Stimulated activated CD4-positive, alpha-beta T cell treated with anti-CD3 and anti-CD28 coated beads, TNF-alpha, amount 100 ng/mL, for 24 hours (primary cell): Measurements from ENCODE around the gene SLC35B2.
A peak's percentile ranks its signal among the peaks of the same experiment; 100 is the strongest.
"Not testable (repeated sequence)": the region's sequence is repeated elsewhere in the genome, so short reads cannot be mapped to it uniquely, and the experiment has no call there.

Experiments
- DNase-seq, 3 experiments: peaks; one replicate each; pipeline ENCODE4 v3.0.0-alpha.2; 2020; ENCODE audit warnings: low read depth in 3 of 3

Gene SLC35B2

DNA sequence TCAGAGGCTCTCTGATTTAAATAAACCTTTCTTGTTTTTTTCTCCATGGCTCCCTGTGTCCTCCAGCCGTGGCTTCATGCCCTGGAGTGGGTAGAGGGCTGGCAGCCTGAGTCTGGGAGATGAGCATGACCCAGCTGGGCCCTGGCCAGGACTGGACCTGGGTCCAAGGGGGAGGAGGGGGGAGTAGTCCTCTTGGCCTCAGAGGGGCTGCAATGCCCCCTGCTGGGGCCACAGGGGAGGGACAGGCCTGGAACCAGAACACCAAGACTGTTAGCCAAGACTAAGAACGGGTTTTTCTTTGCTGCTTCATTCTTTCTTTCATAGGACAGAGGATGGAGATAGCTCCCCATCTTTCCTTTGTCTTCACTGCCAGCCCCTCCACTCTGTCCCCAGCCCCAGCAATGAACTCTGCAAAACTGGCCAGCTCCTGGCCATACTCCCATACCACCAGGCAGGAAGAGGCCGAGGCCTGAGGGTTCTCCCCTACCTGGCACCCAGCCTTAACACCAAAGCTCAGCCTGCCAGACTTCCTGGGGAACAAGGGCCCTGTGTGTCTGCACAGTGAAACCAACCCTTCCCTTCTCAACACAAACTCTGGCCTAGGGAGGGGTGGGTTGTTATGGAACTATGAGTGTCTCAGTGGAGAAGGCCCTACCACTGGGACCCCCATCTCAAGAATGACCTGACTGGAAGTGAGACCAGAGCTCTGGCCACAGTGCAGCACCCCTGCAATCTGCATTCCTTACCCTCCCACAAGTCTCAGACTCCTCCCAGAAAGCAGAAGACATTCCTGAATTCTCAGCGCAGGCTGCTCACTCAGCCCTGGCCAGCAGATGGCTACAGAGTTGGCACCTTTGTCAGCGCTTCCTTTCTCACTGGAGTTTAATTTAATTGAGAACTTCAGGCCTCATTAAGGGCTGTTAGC is 23.0 kb downstream of the SLC35B2 start:
- no peak for DNase-seq

DNA sequence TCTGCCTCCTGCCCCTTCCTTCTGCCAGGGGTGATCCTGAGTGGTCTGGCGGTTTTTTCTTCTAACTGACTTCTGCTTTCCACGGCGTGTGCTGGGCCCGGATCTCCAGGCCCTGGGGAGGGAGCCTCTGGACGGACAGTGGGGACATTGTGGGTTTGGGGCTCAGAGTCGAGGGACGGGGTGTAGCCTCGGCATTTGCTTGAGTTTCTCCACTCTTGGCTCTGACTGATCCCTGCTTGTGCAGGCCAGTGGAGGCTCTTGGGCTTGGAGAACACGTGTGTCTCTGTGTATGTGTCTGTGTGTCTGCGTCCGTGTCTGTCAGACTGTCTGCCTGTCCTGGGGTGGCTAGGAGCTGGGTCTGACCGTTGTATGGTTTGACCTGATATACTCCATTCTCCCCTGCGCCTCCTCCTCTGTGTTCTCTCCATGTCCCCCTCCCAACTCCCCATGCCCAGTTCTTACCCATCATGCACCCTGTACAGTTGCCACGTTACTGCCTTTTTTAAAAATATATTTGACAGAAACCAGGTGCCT is 23.7 kb downstream of the SLC35B2 start:
- no peak for DNase-seq

DNA sequence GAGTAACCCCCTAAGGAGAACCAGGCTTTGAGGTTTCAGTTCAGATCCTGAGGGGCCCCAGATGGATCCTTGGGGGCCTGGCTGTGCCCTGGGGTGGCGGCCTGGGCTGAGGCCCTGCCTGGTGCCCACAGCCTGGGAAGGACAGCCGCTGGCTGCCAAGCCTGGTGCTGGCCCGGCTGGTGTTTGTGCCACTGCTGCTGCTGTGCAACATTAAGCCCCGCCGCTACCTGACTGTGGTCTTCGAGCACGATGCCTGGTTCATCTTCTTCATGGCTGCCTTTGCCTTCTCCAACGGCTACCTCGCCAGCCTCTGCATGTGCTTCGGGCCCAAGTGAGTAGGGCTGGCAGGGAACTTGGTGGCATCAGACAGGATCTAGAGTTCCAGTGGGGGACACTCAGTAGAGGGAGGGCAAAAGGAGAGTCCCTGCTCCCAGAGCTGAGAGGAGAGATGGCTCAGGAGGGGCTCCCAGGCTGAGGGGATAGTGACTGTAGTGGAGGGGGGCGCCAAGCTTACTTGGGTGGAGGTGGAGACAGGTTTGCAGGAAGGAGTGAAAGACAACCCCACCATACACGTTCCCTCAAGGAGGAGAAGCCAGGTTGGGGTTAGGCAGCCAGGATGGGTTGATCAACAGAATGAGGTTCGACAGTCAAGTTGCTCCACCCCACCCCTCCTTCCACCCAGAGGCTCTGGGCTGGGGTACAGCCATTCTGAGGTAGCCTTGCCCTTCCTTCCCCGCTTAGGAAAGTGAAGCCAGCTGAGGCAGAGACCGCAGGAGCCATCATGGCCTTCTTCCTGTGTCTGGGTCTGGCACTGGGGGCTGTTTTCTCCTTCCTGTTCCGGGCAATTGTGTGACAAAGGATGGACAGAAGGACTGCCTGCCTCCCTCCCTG is 24.4 kb downstream of the SLC35B2 start:
- DNase-seq = no peak

DNA sequence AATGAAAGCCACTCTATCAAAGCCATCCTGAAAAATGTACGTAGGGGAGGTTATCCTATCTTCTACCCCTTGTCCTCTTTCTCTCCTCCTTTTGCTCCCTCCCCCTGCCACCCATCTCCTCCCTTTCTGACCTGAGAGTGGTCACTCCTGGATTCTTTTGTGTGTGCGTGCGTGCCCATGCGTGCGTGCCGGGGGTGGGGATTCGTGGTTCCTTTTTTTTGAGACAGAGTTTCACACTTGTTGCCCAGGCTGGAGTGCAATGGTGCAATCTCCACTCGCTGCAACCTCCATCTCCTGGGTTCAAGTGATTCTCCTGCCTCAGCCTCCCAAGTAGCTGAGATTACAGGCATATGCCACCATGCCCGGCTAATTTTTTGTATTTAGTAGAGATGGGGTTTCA is 25.9 kb downstream of the SLC35B2 start:
- DNase-seq = not testable (repeated sequence)

DNA sequence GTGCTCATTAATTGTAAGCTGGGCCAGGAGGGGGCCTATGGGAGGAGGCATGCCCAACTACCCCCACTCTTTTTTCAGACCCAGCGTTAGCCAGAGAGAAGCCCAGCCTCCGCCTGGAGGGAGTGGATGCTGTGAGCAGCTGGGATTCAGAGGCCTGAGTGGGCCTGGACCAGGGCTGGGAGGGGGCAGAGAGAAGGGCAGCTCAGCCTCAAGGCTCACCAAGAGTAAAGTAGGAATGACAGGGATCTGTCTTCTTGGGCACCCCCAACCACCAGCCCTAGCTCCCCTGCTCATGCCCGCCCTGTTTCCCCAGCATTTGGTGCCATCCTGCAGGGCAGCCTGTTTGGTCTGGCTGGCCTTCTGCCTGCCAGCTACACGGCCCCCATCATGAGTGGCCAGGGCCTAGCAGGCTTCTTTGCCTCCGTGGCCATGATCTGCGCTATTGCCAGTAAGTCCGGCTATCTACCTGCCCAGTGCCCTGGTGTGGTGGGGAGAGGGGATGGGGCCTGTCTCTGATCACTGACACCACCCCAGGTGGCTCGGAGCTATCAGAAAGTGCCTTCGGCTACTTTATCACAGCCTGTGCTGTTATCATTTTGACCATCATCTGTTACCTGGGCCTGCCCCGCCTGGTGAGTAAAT is 27.2 kb downstream of the SLC35B2 start:
- no peak for DNase-seq

DNA sequence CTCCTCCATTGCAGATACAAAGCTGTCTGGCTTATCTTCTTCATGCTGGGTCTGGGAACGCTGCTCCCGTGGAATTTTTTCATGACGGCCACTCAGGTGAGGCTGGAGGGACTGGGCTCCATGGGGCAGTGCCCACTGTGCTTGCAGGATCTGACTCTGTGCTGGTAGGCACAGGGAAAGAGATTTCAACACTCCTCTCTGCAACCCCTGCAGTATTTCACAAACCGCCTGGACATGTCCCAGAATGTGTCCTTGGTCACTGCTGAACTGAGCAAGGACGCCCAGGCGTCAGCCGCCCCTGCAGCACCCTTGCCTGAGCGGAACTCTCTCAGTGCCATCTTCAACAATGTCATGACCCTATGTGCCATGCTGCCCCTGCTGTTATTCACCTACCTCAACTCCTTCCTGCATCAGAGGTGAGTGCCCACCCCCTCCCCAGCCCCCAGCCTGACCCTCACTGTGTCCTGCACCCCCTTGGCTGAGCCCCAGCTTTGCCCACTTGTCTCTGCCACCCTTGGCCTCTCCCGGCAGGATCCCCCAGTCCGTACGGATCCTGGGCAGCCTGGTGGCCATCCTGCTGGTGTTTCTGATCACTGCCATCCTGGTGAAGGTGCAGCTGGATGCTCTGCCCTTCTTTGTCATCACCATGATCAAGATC is 27.8 kb downstream of the SLC35B2 start:
- no peak for DNase-seq

DNA sequence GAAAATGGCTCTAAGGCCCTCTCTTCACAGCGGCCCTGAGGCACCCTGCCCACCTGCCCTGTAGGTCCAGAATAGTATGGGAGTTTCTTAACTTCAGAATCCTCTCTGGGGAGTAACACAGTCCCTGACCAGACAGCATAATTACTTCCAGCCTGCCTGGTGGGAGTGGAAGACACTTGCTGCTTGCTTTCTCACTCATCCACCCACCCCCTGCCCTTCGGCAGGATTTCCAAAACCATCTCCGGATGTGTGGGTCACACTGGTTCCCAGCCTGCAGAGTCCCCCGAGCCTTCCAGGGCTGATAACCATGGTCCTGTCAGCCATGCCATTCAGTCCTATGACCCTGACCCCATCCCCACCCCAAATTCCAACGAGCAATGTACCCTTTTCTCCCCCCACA is 28.5 kb downstream of the SLC35B2 start:
- no peak for DNase-seq

DNA sequence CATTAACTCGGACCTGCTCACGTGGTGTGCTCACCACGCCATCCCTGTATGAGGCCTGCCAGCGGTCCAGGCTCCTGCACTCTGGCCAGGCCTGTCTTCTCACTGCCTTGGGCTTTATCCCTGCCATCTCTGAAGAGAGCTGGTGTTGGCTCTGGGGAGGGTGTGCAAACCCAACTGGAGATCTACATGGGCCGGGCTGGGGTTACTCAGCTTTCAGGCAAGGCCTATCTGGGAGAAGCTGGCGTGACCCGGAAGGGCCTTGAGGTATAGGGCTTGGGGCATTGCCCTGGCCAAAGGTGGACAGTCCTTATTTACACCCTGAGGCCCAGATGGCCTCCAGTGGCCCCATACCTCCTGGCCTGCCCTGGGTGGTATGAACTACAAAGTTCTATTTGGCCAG is 28.9 kb downstream of the SLC35B2 start:
- no peak for DNase-seq

DNA sequence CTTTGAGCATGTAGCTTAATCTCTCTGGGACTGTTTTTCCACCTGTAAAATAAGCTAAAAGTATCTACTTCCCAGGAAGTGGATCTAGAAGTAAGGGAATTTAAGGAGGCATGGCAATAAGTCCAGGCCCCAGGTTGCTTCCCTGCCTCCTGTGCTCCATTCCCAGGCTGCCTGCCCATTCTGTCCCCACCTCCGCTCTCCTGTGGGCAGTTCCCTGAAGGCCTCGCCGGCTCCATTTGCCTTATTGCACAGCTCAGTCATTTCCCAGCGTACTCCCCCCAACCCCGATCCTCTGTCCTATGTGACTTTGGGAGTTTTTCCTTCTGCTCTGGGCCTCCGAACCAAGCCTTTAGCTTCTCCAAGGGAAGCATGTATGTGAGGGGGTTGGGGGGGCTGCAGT is 29.3 kb downstream of the SLC35B2 start:
- DNase-seq = no peak

DNA sequence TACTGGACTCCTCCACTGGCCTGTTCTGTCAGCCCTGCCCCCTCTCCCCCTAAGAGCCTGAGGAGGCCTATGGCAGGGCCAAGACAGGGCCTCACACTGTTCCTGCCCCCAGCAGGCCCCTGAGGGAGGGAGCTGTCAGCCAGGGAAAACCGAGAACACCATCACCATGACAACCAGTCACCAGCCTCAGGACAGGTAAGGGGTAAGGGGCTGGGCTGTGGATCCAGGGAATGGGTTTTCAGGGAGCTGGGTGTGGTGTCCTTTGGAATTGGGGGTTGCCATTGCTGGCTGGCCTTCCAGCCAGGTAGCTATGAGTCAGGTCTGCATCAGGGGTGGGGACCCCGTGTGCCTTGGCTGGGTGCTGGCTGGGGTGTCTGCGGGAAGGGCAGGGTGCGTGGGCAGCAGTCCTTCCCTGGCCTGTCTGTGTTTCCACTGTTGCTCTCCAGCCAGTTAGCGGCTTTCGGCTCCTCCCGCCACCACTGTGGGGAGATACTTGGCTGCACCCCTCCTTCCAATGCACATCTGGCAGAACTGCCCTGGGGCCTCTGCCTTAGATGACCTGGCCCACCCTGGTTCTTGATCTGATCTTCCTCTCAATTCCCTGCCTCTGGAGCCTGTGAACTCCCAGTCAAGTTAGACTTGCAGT is 30.1 kb downstream of the SLC35B2 start:
- no peak for DNase-seq

DNA sequence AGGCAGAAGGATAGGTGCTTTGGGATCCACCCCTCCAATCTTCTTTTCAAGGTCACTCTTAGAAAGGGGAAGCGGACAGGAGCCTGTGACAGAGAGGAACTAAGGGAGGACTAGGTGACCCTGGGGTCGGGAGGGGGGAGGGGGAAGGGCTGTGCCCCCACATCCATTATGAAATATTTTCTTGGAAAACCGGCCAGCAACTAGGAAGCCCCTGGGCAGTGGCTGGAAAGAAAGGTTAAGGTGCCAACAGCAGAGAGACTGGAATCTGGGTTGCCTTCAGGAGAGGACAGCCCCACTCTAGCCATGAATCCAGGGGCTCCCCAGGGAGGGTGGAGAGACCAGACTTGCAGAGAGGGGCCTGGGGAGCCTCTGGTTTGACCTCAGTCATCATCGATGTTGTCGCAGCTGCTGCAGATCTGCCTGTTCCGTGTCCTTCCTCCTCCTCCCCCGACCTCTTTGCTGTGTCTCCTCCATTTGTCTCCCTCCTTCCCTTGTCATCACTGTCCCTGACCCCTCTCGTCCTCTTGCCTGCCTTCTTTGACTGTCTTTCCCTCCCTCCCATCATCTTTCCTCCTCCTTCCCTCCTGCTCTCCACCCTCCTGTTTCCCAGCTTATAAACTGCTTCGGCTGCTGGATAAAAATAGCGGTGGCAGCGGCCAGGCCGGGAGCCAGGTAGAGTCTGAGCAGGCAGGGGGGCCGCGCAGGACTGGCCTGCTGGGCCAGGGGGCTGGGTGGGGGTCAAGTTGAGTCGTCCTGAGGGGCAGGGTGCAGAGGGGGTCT is 30.8 kb downstream of the SLC35B2 start:
- DNase-seq = no peak

DNA sequence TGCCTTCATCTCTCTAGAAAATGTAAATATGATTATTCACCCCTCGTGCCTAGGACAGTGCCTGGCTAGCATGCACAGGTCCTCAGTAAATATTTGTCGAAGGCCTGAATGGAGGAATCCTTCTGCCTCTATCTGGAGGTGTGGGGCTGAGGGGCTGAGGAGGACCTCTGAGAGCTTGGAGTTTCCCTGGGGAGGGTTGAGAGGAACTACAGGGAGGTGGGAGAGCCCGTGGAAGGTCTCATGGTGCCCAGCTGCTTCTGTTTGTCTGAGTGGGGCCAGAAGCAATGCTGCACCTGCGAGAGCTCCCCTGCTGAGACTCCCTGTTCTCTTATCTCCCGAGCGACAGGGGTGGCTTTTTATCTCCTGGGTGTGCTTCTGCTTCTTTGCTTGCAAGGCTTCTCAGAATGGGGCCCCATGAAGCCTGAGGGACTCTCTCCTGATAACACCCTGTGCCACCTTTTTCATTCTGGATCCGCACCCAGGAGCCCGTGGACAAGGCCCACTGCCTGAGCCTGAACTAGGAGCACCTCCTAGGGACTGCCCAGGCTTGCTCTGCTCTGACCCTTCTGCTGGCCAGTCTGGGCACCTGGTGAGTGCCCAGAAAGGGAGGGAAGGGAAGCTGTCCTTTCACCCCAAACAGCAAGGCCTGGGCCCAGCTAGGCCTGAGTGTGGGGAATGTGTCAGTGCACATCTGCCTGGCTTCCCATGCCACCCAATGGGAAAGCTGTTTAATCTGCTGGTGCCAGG is 31.6 kb downstream of the SLC35B2 start:
- no peak for DNase-seq

DNA sequence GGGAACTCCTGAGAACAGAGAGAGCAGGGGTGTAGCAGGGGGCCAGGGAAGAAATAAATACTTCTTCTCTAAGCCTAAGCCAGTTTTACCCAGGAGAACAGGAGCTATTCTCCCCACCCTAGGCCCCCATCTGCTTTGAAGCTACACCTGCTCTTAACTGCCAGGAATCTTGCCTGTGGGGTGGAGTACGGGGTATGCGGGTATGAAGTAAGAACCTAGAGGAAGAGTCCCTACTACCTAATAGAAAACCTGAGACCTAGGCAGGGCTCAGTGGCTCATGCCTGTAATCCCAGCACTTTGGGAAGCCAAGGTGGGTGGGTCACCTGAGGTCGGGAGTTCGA is 32.4 kb downstream of the SLC35B2 start:
- DNase-seq = no peak

DNA sequence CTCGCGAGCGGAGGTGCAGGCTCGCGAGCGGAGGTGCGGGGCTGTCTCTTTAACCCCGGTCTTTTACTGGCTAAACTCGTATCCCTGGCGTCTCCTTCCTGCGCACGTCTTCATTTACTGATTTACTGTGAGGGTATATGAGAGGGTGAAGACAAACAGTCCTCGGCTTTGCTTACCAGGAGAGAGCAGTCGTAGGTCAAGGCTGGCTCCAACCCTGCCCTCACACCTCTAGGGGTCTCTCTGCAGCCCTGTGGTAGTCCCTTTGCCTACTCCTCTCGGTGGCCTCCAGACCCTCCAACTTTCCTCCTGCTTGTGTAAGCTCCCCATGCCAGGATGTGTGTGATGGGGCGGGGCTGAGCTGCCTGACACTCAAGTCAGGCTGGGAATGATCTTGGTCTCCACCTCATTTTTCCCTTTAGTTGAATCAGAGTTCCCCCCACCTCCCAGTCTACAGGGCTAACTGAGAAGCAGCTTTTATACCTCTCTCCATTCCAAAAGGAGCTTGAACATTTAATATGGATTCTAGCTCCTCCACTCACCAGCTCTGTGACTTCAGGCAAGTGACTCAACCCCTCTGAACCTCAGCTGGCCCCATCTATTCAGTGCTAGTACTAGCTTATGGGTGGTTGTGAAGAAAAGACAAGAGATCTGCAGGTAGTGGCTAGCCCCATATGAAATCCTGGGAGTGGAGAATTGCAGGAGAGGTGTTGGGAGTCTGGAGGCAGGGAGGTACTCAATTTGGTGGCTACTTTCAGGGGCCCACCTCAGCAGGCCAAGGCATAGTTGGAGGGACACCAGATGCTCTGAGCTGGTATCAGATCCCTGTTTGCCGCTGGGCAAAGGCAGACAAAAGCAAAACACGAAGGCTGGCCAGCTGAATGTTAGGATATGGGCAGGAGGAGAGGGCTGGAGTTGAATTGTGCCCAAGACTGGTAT is 33.0 kb downstream of the SLC35B2 start:
- DNase-seq = no peak

DNA sequence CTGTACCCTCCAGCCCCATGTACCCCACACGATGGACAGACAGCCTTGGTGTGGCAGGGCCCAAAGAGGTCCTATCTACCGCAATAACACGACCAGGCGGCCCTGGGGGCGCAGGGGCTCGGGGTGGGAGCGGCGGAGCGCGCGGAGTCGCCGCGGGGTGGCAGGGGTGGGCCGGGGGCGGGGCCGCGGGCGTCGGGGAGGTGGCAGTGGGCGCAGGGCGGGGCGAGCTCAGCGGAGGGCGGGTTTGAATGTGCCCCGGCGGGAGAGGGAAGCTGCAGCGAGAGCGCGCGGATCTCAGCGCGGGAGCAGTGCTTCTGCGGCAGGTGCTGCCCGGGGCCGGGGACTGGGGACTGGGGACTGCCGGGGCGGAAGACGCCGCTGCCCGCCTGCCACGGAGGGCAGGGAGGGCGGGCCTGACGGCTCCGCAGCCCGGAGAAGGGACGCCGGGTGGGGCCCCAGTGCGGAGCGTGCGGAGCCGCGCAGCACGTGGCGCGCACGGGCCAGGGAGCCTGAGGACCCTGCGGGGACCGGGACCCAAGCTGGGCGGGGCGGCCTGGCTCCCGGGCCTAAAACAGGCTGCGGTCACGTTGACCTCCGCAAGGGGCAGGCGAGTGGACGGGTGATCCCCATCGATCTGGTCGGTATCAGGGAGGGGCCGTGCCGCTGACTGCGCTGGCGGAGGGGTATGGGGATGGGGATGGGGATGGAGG is 33.9 kb downstream of the SLC35B2 start, which contains the start of gene SLC29A1:
SLC29A1 (plus strand) TSS at position 277 of the 710 bp plus-strand sequence. CDS start 3,719 bp downstream, outside the sequence.
- DNase-seq = peak; percentile 69 to 89 (median 74)

DNA sequence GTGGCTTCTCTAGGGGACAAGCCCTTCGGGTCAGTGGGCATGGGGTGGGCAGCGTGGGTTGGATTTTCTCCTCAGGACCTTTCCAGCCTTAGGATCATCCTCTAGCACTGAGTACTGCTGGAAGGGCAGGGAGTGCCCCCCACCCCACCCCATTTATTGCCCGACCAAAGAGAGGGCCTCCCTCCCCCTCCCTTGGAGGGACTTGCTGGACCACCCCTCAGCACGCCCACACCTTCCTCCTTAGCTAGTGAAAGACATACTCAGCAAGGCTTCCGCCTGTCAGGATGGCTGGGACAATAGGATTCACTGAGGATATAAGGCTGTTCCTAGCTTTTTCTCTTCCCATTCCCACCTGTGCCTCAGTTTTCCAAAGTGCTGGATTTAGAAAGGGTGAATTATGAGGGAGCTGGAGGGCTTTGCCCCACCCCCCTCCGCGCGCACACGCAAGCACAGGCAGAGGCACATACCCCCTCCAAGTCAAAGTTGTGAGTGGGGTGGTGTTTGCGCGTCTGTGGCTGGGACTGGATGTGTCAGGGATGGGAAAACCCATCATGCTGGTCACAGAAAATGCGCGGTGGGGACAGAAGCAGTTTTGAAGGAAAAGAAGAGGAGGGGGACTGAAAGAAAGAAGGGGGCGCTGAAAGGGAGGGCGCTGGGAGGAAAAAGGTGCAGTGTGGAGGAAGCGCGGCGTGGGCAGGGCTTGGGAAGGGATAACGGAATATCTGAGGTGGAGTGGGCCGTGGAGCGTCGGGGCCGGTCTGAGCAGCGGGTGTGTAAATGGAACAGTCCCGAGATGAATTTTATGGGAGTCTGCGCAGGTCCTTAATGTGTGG is 34.6 kb downstream of the SLC35B2 start:
- DNase-seq = no peak

DNA sequence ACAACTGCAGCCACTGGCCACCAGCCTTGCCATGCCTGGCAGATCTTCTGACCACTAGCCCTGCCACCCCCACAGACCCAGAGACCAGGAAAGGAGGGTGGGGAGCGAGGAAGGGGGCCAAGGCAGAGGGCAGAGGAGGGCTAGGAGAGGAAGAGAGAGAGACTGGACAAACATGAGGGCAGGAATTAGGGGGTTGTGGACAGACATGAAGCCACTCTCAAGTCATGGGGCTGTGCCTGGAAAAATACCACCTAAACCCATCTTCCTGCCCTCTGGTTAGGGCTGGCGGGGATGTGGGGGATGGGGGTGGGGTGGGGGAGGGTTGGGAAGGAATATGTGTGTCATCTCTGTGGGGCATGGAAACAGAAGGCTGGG is 35.4 kb downstream of the SLC35B2 start:
- DNase-seq = no peak
